GM13976 (cell line): Measurements from ENCODE around the gene VWA1.
"Not testable (repeated sequence)": the region's sequence is repeated elsewhere in the genome, so short reads cannot be mapped to it uniquely, and the experiment has no call there.

Source experiments
- DNase-seq: peaks from one replicate; pipeline ENCODE4 v3.0.0; 2012; ENCODE audit warnings: low spot score
- in situ Hi-C: fragments of 300-500 bp; cut with MboI; formaldehyde crosslinking; loops from one replicate; pipeline ENCODE4 v1.12.0; 2022; ENCODE audit warnings: low sequenced_read_pairs, mixed read lengths, inconsistent platforms; ENCODE audit not compliant: unreplicated experiment
- TF ChIP-seq, protein P1 (sequence below): IDR thresholded peaks from 2 replicates; pipeline ENCODE4 v1.5.1; 2012; ENCODE audit warnings: borderline replicate concordance, mild to moderate bottlenecking; ENCODE audit not compliant: insufficient read depth; ENCODE audit errors: extremely low read depth, missing control alignments, control extremely low read depth

Gene VWA1

DNA sequence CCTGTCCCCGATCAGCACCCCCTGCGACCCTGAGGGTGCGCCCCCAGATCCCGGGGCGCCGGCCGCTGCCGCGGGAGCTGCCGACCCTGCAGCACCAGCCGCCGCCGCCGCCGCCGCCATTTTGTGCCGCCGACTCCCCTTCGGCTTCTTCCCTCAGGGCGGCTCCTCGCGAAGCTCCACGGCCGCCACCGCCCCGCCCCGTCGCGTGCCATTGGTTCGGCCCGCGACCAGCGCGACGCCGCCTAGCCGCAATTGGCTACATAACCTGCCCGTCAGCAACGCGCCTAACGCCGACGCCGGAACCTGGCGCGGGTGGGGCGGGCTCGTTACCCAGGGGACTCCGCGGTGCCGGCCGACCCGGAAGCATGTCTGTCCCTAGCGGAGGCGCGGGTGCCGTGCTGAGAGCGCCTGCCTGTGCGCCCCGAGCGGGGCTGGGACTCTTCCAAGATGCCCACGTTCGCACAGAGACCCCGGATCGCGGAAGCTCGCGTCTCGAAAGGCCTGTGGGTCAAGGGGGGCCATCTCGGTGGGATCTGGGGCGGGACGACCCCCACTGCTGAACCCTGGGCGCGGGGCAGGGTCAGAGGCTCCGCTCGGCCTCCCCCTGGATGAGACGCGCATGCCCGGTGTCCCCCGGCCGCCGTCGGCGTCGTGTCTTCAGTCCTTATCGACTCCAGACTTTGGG, 36.2 kb upstream of the VWA1 start, which contains the start of gene CCNL2:
CCNL2 (minus strand) TSS at position 149 of the 685 bp plus-strand sequence; CDS start at position 120, 29 bp downstream.
- in situ Hi-C loops, result no loop called here
- DNase-seq, result peak; percentile 99
- TF ChIP-seq, protein P1, sequence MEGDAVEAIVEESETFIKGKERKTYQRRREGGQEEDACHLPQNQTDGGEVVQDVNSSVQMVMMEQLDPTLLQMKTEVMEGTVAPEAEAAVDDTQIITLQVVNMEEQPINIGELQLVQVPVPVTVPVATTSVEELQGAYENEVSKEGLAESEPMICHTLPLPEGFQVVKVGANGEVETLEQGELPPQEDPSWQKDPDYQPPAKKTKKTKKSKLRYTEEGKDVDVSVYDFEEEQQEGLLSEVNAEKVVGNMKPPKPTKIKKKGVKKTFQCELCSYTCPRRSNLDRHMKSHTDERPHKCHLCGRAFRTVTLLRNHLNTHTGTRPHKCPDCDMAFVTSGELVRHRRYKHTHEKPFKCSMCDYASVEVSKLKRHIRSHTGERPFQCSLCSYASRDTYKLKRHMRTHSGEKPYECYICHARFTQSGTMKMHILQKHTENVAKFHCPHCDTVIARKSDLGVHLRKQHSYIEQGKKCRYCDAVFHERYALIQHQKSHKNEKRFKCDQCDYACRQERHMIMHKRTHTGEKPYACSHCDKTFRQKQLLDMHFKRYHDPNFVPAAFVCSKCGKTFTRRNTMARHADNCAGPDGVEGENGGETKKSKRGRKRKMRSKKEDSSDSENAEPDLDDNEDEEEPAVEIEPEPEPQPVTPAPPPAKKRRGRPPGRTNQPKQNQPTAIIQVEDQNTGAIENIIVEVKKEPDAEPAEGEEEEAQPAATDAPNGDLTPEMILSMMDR, result no peak

DNA sequence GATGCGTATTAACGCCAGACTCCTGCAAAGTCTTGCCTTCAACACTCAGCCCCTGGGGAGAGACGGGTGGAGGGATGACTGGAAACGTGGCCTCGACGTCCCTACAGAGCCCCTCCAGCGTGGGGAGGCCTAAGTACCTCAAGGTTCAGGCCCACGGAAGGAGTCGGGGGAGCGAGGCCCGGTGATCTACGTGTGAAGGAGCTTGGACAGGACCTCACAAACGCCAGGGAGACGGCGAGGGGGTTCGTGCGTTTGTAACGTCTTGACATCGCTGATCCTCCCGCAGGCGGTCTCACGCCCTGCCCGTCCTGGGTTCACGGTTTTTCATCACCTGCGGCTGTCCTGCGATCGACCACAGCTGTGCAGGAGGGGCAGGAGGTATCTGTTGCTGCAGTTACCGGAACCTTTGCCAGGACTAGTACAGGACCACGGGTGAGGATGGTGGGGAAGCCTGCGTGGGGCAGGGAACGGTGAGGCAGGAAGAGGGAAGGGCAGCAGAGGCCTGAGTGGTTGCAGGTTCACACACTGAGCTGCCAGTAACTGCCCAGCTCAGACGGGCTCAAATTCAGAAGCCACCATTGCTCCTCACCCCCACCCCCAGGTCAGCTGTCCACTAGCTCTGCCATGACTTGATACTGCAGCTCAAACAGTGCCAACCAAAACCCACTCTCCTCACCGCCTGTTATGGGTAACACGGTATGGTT, 35.5 kb upstream of the VWA1 start:
- in situ Hi-C loops, result no loop called here
- DNase-seq, result peak; percentile 31
- TF ChIP-seq, protein P1, result no peak

DNA sequence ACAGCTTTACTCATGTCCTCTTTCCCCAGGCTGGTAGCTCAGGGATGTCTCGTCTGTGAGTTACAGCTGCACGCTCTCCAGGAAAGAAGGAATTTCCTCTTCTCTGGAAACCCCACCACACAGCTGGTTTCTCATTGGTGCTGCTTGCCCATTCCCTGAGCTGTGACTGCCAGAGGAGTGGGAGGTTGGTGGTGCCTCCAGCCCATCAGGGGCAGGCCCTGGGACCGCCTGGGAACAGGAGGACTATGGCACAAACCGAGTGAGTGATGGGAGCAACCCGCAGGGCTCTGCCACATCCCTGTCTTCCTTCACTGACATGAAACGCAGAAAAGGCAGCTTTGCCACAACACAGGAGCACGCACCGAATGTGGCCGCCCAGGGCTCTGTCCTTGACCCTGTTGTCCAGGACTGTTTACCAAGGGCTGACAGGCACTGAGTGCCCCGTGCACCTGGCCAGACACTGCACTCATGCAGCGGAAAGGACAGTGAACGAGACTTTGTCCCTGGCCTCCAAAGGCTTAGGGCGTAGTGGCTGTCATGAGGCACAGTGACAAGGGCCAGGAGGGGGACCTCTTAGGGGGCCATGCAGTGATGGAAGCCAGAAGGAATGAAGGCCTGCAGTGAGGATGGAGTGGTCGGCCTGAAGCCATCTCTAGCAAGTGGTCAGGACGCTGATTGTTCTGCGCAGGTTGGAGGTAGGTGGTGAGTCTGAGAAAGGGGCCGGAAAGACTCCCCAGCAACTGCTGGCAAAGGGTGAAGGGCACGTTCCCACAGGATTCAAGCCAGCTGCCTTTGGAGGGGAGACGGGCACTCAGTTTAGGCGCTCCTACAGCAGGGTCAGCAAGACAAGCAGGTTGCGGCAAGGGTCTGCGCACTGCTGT, 34.7 kb upstream of the VWA1 start:
- no peak for DNase-seq
- TF ChIP-seq, protein P1, result no peak
- in situ Hi-C loops, result no loop called here

DNA sequence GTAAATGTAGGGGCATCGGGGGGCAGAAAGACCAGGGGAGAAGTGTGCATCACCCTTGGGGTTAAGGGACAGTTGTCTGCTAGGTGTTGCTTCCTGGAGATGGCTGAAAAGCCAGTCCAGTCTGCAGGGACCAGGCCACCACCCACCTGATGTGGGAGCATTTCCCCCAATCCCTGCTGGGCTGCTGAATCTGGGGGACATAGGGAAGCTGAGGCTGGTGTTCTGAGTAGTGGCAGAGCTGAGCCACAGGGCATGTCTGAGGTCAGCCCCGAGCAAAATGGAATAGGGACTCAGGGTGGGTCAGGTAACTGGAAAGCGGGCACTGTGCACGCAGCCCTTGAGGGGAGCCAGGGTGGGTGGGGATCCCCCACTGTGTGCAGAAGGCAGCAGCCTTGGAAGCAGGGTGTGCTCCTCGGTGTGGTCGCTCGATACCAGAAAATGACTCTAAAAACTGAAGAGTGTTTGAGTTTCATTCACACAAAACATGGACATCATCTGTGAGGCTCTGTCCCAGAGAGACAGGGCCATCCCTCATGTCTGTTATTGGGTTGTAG, 34.0 kb upstream of the VWA1 start:
- in situ Hi-C loops, result no loop called here
- TF ChIP-seq, protein P1, result no peak
- DNase-seq, result no peak

DNA sequence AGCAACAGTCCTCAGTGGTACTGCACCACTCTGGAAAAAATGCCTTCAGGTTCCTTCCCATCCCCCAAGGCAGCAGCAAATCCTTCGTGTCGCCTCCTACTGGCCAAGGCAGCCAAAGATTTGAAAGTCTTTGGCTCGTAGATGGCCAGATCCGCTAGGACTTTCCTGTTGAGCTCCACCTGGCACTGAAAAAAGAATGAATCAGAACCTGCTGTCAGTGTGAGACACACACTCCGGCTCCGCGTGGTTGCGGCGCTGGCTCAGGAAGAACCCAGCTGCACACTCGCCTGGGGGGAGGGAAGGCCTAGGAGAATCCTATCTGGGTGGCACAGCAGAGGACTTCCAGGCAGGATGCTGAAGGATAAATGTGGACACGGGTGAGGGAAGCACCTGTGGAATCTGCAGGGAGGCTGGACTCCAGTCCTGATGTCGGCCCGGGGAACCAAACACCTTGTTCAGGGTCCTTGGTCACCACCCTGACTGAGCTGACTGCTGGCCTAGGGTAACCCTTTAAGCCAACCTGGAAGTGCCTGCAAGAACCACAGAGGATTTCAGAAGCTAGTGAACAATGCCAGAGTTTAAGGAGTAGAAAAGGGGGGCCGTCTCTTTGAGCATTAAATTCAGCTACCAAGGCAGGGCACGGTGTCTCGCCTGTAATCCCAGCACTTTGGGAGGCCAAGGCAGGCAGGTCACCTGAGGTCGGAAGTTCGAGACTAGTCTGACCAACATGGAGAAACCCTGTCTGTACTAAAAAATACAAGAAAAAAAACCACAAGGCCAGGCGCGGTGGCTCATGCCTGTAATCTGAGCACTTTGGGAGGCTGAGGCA, 33.2 kb upstream of the VWA1 start:
- peak; percentile 41 for DNase-seq
- in situ Hi-C loops, result no loop called here
- TF ChIP-seq, protein P1, result peak; percentile 49

DNA sequence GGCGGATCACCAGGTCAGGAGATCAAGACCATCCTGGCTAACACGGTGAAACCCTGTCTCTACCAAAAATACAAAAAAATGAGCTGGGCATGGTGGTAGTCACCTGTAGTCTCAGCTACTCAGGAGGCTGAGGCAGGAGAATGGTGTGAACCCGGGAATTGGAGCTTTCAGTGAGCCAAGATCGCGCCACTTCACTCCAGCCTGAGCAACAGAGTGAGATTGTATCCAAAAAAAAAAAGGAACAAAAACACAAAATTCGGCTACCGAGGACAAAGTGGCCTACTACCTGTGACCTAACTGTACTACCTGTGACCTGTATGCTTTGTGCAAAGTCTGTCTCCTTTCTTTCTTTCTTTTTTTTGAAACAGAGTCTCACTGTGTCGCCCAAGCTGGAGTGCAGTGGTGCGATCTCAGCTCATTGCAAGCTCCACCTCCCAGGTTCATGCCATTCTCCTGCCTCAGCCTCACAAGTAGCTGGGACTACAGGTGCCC, 32.5 kb upstream of the VWA1 start:
- DNase-seq, in situ Hi-C loops: not testable (repeated sequence)
